Measurements from ENCODE around the gene RAB14.
"Not testable (repeated sequence)": the region's sequence is repeated elsewhere in the genome, so short reads cannot be mapped to it uniquely, and the experiment has no call there.

Gene RAB14

GRCh38 chr9:121140162-121140561, 61.5 kb downstream of the RAB14 start:
- no peak for DNase-seq (ENCODE audit: low read depth, low spot score)
- TF ChIP-seq YY1 (IDR thresholded peaks at IDR 0.05; ENCODE audit: insufficient read depth, insufficient read length) (no peak), ZNF274 (IDR thresholded peaks at IDR 0.05; ENCODE audit: low read depth, low read length) (no peak), SUZ12 (IDR thresholded peaks at IDR 0.05; ENCODE audit: extremely low read depth, insufficient read depth, insufficient read length) (no peak)
- Histone ChIP-seq H3K9me3 (ENCODE audit: insufficient read depth, low read length) (no peaks in the 10 kb centered on the region), H3K4me3 (ENCODE audit: insufficient read length, low read depth) (no peak overlapping the region), H3K4me1 (ENCODE audit: insufficient read depth, insufficient read length) (no peaks in the 10 kb centered on the region), H3K36me3 (ENCODE audit: insufficient read depth, insufficient read length, low read length) (peaks cover 27% of the 10 kb centered on the region), H3K9ac (ENCODE audit: insufficient read length, low read depth) (no peak overlapping the region), H3K27me3 (ENCODE audit: insufficient read depth, insufficient read length) (no peaks in the 10 kb centered on the region)

GRCh38 chr9:121138973-121139372, 62.7 kb downstream of the RAB14 start:
- H3K4me3 ChIP-seq (ENCODE audit: insufficient read length, low read depth), result no peak overlapping the region
- no peaks in the 10 kb centered on the region for H3K4me1 ChIP-seq (ENCODE audit: insufficient read depth, insufficient read length)
- no peaks in the 10 kb centered on the region for H3K9me3 ChIP-seq (ENCODE audit: insufficient read depth, low read length)
- TF ChIP-seq ZNF274 (IDR thresholded peaks at IDR 0.05; ENCODE audit: low read depth, low read length), result no peak
- TF ChIP-seq YY1 (IDR thresholded peaks at IDR 0.05; ENCODE audit: insufficient read depth, insufficient read length), result no peak
- no peak for TF ChIP-seq SUZ12 (IDR thresholded peaks at IDR 0.05; ENCODE audit: extremely low read depth, insufficient read depth, insufficient read length)
- no peak for DNase-seq (ENCODE audit: low read depth, low spot score)
- no peaks in the 10 kb centered on the region for H3K27me3 ChIP-seq (ENCODE audit: insufficient read depth, insufficient read length)
- H3K36me3 ChIP-seq (ENCODE audit: insufficient read depth, insufficient read length, low read length), result peaks cover 17% of the 10 kb centered on the region
- H3K9ac ChIP-seq (ENCODE audit: insufficient read length, low read depth), result no peak overlapping the region

DNA sequence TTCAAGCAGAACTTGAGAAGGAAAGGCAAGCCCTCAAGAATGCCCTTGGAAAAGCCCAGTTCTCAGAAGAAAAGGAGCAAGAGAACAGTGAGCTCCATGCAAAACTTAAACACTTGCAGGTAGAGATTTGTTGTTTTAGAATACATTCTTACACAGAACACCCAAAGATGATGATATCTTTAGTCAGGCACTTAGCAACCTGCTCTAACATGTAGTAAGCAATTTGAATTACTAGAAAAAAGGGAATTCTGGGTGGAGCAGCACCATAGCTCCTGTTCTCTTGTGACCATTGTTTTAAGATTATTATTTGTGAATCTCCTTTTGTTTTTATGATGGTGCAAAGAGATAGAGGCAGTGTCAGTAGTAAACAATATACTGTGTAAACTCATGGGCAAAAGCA, 63.1 kb downstream of the RAB14 start:
- DNase-seq (ENCODE audit: low read depth, low spot score), result no peak
- Histone ChIP-seq H3K9ac (ENCODE audit: insufficient read length, low read depth) (no peak overlapping the region), H3K36me3 (ENCODE audit: insufficient read depth, insufficient read length, low read length) (peaks cover 15% of the 10 kb centered on the region), H3K4me3 (ENCODE audit: insufficient read length, low read depth) (no peak overlapping the region), H3K27me3 (ENCODE audit: insufficient read depth, insufficient read length) (no peaks in the 10 kb centered on the region), H3K4me1 (ENCODE audit: insufficient read depth, insufficient read length) (no peaks in the 10 kb centered on the region), H3K9me3 (ENCODE audit: insufficient read depth, low read length) (no peaks in the 10 kb centered on the region)
- TF ChIP-seq SUZ12 (IDR thresholded peaks at IDR 0.05; ENCODE audit: extremely low read depth, insufficient read depth, insufficient read length) (no peak), YY1 (IDR thresholded peaks at IDR 0.05; ENCODE audit: insufficient read depth, insufficient read length) (no peak), ZNF274 (IDR thresholded peaks at IDR 0.05; ENCODE audit: low read depth, low read length) (no peak)

DNA sequence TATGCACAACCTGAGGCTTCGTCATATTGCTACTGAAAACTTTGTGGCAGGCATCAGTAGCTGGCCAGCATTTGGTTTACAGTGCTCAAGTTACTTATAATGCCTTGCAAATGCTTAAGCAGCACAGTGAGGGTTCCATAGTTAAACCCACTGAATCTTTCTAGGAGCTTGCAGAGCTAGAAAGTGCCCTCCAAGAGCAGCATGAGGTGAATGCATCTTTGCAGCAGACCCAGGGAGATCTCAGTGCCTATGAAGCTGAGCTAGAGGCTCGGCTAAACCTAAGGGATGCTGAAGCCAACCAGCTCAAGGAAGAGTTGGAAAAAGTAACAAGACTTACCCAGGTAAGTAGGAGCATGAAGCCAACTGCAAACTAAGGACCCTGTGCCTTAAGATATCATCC, 66.0 kb downstream of the RAB14 start:
- H3K9ac ChIP-seq (ENCODE audit: insufficient read length, low read depth), result no peak overlapping the region
- no peaks in the 10 kb centered on the region for H3K9me3 ChIP-seq (ENCODE audit: insufficient read depth, low read length)
- TF ChIP-seq SUZ12 (IDR thresholded peaks at IDR 0.05; ENCODE audit: extremely low read depth, insufficient read depth, insufficient read length) (no peak), YY1 (IDR thresholded peaks at IDR 0.05; ENCODE audit: insufficient read depth, insufficient read length) (no peak), ZNF274 (IDR thresholded peaks at IDR 0.05; ENCODE audit: low read depth, low read length) (no peak)
- H3K27me3 ChIP-seq (ENCODE audit: insufficient read depth, insufficient read length), result no peaks in the 10 kb centered on the region
- no peaks in the 10 kb centered on the region for H3K36me3 ChIP-seq (ENCODE audit: insufficient read depth, insufficient read length, low read length)
- DNase-seq (ENCODE audit: low read depth, low spot score), result peak; percentile 15
- H3K4me3 ChIP-seq (ENCODE audit: insufficient read length, low read depth), result no peak overlapping the region
- peaks cover 3% of the 10 kb centered on the region for H3K4me1 ChIP-seq (ENCODE audit: insufficient read depth, insufficient read length)

DNA sequence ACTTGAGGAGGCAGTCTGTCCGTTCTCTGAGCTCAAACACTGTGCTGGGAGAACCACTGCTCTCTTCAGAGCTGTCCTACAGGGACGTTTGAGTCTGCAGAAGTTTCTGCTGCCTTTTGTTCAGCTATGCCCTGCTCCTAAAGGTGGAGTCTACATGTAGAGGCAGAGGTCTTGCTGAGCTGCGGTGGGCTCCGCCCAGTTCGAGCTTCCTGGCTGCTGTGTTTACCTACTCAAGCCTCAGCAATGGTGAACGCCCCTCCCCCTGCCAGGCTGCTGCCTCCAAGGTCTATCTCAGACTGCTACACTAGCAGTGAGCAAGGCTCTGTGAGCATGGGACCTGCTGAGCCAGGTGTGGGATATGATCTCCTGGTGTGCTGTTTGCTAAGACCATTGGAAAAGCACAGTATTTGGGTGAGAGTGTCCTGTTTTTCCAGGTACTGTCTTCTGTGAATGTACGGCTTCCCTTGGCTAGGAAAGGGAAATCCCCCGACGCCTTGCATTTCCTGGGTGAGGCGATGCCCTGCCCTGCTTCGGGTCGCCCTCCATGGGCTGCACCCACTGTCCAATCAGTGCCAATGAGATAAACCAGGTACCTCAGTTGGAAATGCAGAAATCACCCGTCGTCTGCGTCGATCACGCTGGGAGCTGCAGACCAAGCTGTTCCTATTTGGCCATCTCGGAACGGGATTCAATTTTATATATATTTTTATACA, 68.4 kb downstream of the RAB14 start:
- H3K4me3 ChIP-seq (ENCODE audit: insufficient read length, low read depth), result no peak overlapping the region
- H3K27me3 ChIP-seq (ENCODE audit: insufficient read depth, insufficient read length), result no peaks in the 10 kb centered on the region
- H3K9me3 ChIP-seq (ENCODE audit: insufficient read depth, low read length), result no peaks in the 10 kb centered on the region
- H3K9ac ChIP-seq (ENCODE audit: insufficient read length, low read depth), result peak overlapping the region; percentile 26
- TF ChIP-seq ZNF274 (IDR thresholded peaks at IDR 0.05; ENCODE audit: low read depth, low read length), result no peak
- TF ChIP-seq YY1 (IDR thresholded peaks at IDR 0.05; ENCODE audit: insufficient read depth, insufficient read length), result no peak
- no peak for TF ChIP-seq SUZ12 (IDR thresholded peaks at IDR 0.05; ENCODE audit: extremely low read depth, insufficient read depth, insufficient read length)
- peaks cover 3% of the 10 kb centered on the region for H3K4me1 ChIP-seq (ENCODE audit: insufficient read depth, insufficient read length)
- no peaks in the 10 kb centered on the region for H3K36me3 ChIP-seq (ENCODE audit: insufficient read depth, insufficient read length, low read length)
- peak; percentile 36 for DNase-seq (ENCODE audit: low read depth, low spot score)

GRCh38 chr9:121129384-121129783, 72.3 kb downstream of the RAB14 start:
- not testable (repeated sequence) for H3K4me3 ChIP-seq (ENCODE audit: insufficient read length, low read depth); H3K9me3 ChIP-seq (ENCODE audit: insufficient read depth, low read length); DNase-seq (ENCODE audit: low read depth, low spot score); H3K4me1 ChIP-seq (ENCODE audit: insufficient read depth, insufficient read length); H3K9ac ChIP-seq (ENCODE audit: insufficient read length, low read depth); H3K36me3 ChIP-seq (ENCODE audit: insufficient read depth, insufficient read length, low read length); H3K27me3 ChIP-seq (ENCODE audit: insufficient read depth, insufficient read length)

Measured in NT2/D1 (cell line).